Activated naive CD8-positive, alpha-beta T cell treated with anti-CD3 and anti-CD28 coated beads, Interleukin-2, amount 50 U/mL, for 24 hours (primary cell): ENCODE results near the gene CNTNAP2.
A peak's percentile ranks its signal among the peaks of the same experiment; 100 is the strongest.

ENCODE experiments used
- ATAC-seq: fragments of 150-1000 bp; cut with Tn5 transposase; one replicate; pipeline ENCODE4 v1.10.0; 2021
- DNase-seq: peaks from one replicate; pipeline ENCODE4 v3.0.0; 2021
- H3K27ac Mint-ChIP-seq: one replicate; pipeline ENCODE4 v1.8.0; 2021; ENCODE audit warnings: mild to moderate bottlenecking, mixed read lengths
- H3K27me3 Mint-ChIP-seq: one replicate; pipeline ENCODE4 v1.8.0; 2021; ENCODE audit warnings: mixed read lengths
- H3K36me3 Mint-ChIP-seq: one replicate; pipeline ENCODE4 v1.8.0; 2021; ENCODE audit warnings: low read depth, mixed read lengths
- H3K4me1 Mint-ChIP-seq: one replicate; pipeline ENCODE4 v1.8.0; 2021; ENCODE audit warnings: mixed read lengths
- H3K4me3 Mint-ChIP-seq: one replicate; pipeline ENCODE4 v1.8.0; 2021; ENCODE audit warnings: mild to moderate bottlenecking, moderate library complexity, mixed read lengths
- H3K9me3 Mint-ChIP-seq: one replicate; pipeline ENCODE4 v1.8.0; 2021; ENCODE audit warnings: mixed read lengths

CNTNAP2 gene

DNA sequence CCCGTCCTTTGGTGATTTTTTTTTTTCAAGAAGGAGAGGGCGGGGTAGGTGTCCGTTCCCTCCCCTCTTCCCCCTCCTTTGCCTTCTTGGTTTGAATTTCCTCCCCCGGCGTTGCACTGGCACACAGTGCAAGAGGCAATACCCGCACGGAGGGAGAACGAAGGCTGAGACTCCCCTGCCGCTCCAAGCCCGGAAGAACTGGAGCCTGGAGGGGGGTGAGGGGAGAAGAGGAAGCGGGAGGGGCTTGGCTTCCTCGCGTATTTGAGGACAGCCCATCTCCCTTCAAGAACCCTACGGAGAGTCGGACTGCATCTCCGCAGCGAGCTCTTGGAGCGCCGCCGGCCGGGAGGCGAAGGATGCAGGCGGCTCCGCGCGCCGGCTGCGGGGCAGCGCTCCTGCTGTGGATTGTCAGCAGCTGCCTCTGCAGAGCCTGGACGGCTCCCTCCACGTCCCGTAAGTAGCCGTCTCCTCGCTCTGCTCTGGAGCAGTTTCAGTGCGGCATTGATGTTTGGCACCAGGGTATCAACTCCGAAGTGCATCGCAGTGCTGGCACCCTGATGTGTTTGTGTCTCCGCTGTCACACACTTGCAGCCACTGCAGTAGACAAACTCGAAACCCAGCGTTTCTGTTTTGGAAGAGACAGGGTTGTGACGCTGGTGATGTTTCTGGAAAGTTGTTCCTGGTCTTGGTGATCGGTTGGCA is at the start of gene CNTNAP2:
CNTNAP2 (plus strand) TSS at position 281 of the 702 bp plus-strand sequence; CDS start at position 357, 76 bp downstream.
- Mint-ChIP-seq H3K36me3 (no peaks in the 10 kb centered on the region), H3K4me3 (peak within 1 kb of the TSS; percentile 48), H3K4me1 (peaks cover 9% of the 10 kb centered on the region), H3K9me3 (no peaks in the 10 kb centered on the region), H3K27ac (no peak within 1 kb of the TSS), H3K27me3 (peaks cover 31% of the 10 kb centered on the region)
- ATAC-seq: no peak
- DNase-seq: no peak

GRCh38 chr7:146067880-146068279 is 48.7 kb upstream of the CNTNAP2 start:
- no peak for DNase-seq

GRCh38 chr7:146074195-146074765 is 42.3 kb upstream of the CNTNAP2 start:
- DNase-seq: no peak
- Mint-ChIP-seq H3K9me3 (peaks cover 6% of the 10 kb centered on the region), H3K4me3 (no peak overlapping the region), H3K27me3 (no peaks in the 10 kb centered on the region), H3K27ac (no peak overlapping the region), H3K36me3 (no peaks in the 10 kb centered on the region), H3K4me1 (no peaks in the 10 kb centered on the region)
- ATAC-seq: no peak

More at GRCh38 chr7:146067880-146068279, 48.7 kb upstream of the CNTNAP2 start:
- ATAC-seq: no peak
- no peaks in the 10 kb centered on the region for H3K27me3 Mint-ChIP-seq
- H3K4me3 Mint-ChIP-seq: no peak overlapping the region
- H3K4me1 Mint-ChIP-seq: no peaks in the 10 kb centered on the region
- H3K27ac Mint-ChIP-seq: no peak overlapping the region
- no peaks in the 10 kb centered on the region for H3K36me3 Mint-ChIP-seq
- peaks cover 6% of the 10 kb centered on the region for H3K9me3 Mint-ChIP-seq

- Mint-ChIP-seq H3K27me3 (no peaks in the 10 kb centered on the region), H3K9me3 (peaks cover 1% of the 10 kb centered on the region), H3K4me1 (no peaks in the 10 kb centered on the region), H3K36me3 (no peaks in the 10 kb centered on the region), H3K4me3 (no peak overlapping the region), H3K27ac (no peak overlapping the region)
- ATAC-seq (no peak), DNase-seq (no peak)
These were observed 40.3 kb upstream of the CNTNAP2 start for GRCh38 chr7:146076344-146076743.

DNA sequence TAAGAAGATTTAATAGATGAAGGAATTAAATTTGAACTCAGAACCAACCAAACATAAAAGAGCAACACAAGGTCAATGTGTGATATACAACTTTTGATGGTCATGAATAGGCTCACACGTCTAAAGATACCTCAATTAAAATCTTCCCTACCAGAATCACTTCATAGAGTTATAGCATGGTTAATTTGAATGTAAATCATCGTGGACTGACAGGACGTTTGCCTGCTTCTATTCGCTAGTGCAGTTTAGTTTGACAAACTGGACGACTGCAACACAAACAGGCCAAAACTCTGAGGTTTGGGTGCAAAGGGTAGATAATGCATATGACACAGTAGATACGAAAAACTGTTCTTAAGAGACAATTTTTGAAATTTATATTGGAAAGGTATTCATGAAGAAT is 32.5 kb upstream of the CNTNAP2 start:
- H3K4me3 Mint-ChIP-seq: no peak overlapping the region
- DNase-seq (no peak), ATAC-seq (no peak)
- H3K27ac Mint-ChIP-seq: no peak overlapping the region
- H3K4me1 Mint-ChIP-seq: no peaks in the 10 kb centered on the region
- no peaks in the 10 kb centered on the region for H3K36me3 Mint-ChIP-seq
- no peaks in the 10 kb centered on the region for H3K27me3 Mint-ChIP-seq
- H3K9me3 Mint-ChIP-seq: no peaks in the 10 kb centered on the region

- H3K4me1 Mint-ChIP-seq: no peaks in the 10 kb centered on the region
- DNase-seq (no peak), ATAC-seq (no peak)
- no peaks in the 10 kb centered on the region for H3K27me3 Mint-ChIP-seq
- H3K4me3 Mint-ChIP-seq: no peak overlapping the region
- no peaks in the 10 kb centered on the region for H3K9me3 Mint-ChIP-seq
- H3K27ac Mint-ChIP-seq: no peak overlapping the region
- H3K36me3 Mint-ChIP-seq: no peaks in the 10 kb centered on the region
These were observed 26.5 kb upstream of the CNTNAP2 start for GRCh38 chr7:146090023-146090645.

DNA sequence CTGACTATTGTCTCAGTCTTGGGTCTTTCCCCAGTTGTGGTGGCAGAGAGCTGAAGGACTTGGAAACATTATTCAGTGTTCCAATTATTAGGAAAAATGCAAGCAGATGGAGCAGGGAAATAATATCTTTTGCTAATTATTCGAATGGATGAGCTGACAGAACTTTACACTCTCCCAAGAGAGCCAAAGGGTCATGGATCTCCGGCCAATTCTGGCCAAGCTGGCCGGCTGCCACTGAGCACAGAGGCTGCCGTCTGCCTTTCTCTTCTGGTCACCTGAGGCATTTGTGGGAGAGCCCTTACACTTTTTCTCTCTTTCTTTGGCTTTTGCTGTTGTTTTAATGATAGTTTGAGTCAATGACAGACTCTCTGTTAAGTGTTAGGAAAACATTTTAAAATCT is 22.2 kb upstream of the CNTNAP2 start:
- H3K27me3 Mint-ChIP-seq: no peaks in the 10 kb centered on the region

DNA sequence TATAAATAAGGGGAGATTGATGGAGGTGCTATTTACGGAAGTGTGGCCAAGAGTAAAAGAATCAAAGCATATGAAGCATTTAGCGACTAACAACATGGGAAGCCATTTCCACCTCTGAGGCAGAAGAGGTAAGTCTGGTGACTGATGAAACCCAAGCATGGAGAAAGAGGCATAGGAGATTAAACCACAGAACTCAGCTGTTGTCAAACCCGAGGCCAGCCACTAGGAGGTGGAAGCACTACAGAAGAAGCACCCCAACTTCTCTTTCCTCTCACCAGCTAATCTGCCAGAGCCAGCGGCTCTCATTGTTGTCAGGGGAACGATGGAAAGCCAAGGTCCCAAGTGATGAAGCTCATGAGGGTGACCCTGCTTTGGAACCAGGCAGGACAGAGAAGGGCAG is 19.6 kb upstream of the CNTNAP2 start:
- H3K9me3 Mint-ChIP-seq: no peaks in the 10 kb centered on the region
- no peaks in the 10 kb centered on the region for H3K36me3 Mint-ChIP-seq
- H3K4me1 Mint-ChIP-seq: no peaks in the 10 kb centered on the region
- no peak for ATAC-seq
- no peak overlapping the region for H3K27ac Mint-ChIP-seq
- H3K27me3 Mint-ChIP-seq: no peaks in the 10 kb centered on the region
- no peak overlapping the region for H3K4me3 Mint-ChIP-seq
- DNase-seq: no peak

More for the DNA sequence above, 22.2 kb upstream of the CNTNAP2 start:
- no peak for ATAC-seq
- Mint-ChIP-seq H3K36me3 (no peaks in the 10 kb centered on the region), H3K9me3 (no peaks in the 10 kb centered on the region), H3K27ac (no peak overlapping the region), H3K4me1 (no peaks in the 10 kb centered on the region), H3K4me3 (no peak overlapping the region)
- DNase-seq: no peak

GRCh38 chr7:146106319-146106718 is 10.3 kb upstream of the CNTNAP2 start:
- Mint-ChIP-seq H3K36me3 (no peaks in the 10 kb centered on the region), H3K4me1 (no peaks in the 10 kb centered on the region), H3K4me3 (no peak overlapping the region), H3K9me3 (peaks cover 3% of the 10 kb centered on the region), H3K27me3 (no peaks in the 10 kb centered on the region), H3K27ac (no peak overlapping the region)
- DNase-seq: no peak
- ATAC-seq: no peak

GRCh38 chr7:146112755-146113154 is 3.8 kb upstream of the CNTNAP2 start:
- ATAC-seq (no peak), DNase-seq (no peak)
- Mint-ChIP-seq H3K4me1 (peaks cover 9% of the 10 kb centered on the region), H3K27ac (no peak overlapping the region), H3K4me3 (no peak overlapping the region), H3K9me3 (no peaks in the 10 kb centered on the region), H3K36me3 (no peaks in the 10 kb centered on the region), H3K27me3 (peaks cover 30% of the 10 kb centered on the region)

DNA sequence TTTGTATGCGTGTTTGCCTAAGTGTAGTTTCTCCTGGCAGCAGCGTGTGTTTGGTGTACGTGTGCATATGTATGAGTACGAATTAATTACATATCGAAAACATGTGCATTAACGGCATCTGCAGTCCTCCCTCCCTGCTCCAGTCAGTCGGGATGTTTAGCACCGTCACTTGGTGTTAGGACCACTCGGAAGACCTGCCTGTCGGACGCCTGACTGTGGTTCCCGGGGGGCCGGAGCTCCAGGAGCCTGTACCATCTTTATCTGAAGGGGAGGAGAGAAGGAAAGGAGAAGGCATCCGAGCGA is 1.1 kb upstream of the CNTNAP2 start:
- ATAC-seq (no peak), DNase-seq (no peak)
- H3K4me1 Mint-ChIP-seq: peaks cover 9% of the 10 kb centered on the region
- H3K36me3 Mint-ChIP-seq: no peaks in the 10 kb centered on the region
- H3K27me3 Mint-ChIP-seq: peaks cover 31% of the 10 kb centered on the region
- H3K9me3 Mint-ChIP-seq: no peaks in the 10 kb centered on the region
- no peak overlapping the region for H3K27ac Mint-ChIP-seq
- H3K4me3 Mint-ChIP-seq: peak overlapping the region; percentile 48

DNA sequence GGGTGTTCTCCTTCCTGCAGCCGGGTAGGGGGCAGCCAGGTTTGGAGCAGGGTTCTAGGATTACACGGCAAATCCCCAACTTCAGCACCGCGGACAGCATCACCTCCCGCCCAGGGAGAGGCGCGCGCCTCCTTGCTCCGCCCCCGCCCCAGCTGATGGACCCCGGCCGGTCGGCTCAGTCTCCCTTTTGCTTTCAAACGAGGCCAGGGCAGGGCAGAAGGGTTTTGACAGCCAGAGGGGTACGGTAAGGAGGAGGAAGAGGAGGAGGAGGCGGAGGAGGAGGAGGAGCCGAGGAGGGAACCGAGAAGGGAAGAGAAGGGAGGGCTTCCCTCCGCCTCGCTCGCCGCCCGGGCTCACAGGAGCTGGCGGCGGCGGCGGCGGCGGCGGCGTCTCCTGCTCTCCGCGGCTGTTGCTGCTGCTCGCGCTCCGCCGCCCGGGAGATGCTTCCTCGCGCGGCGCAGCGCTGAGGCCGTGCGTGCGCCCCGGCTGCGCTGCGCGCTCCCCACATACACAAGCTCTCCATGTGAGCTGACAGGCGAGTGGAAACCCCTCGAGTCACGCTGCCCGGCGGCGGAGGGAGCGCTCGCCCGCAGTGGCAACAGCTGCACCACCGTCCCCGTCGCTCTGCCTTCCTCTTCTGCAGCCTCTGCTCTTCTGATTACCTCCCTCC is 615 bp upstream of the CNTNAP2 start:
- peaks cover 31% of the 10 kb centered on the region for H3K27me3 Mint-ChIP-seq
- peak overlapping the region; percentile 48 for H3K4me3 Mint-ChIP-seq
- H3K36me3 Mint-ChIP-seq: no peaks in the 10 kb centered on the region
- peak; percentile 33 for ATAC-seq
- no peaks in the 10 kb centered on the region for H3K9me3 Mint-ChIP-seq
- H3K27ac Mint-ChIP-seq: no peak overlapping the region
- peaks cover 9% of the 10 kb centered on the region for H3K4me1 Mint-ChIP-seq
- DNase-seq: peak; percentile 29

GRCh38 chr7:146117576-146117975 is 975 bp downstream of the CNTNAP2 start:
- Mint-ChIP-seq H3K36me3 (no peaks in the 10 kb centered on the region), H3K4me3 (no peak overlapping the region), H3K27ac (no peak overlapping the region), H3K27me3 (peaks cover 31% of the 10 kb centered on the region), H3K4me1 (peaks cover 9% of the 10 kb centered on the region), H3K9me3 (peaks cover 2% of the 10 kb centered on the region)
- DNase-seq: no peak
- no peak for ATAC-seq

DNA sequence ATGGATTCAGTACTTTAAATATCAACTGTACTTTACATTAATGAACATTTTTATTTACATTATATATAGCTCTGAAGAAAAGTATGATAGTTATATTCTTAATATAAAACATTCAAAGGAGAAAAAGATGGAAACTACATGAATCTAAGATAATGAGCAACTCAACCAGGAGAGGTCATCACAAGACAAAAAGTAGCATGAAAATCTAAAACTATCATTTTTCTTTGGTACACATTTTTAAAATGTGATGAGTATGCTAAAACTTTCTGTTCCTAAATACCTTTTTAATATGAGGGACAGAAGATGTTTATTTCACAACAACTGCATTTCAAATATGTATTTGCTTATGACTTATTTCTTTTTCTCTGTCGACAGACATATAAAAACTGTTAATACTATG is 2.4 kb downstream of the CNTNAP2 start:
- DNase-seq: no peak
- Mint-ChIP-seq H3K27ac (no peak overlapping the region), H3K36me3 (no peaks in the 10 kb centered on the region), H3K9me3 (peaks cover 4% of the 10 kb centered on the region), H3K27me3 (peaks cover 31% of the 10 kb centered on the region), H3K4me1 (peaks cover 9% of the 10 kb centered on the region), H3K4me3 (no peak overlapping the region)
- no peak for ATAC-seq

- H3K27ac Mint-ChIP-seq: no peak overlapping the region
- peaks cover 4% of the 10 kb centered on the region for H3K9me3 Mint-ChIP-seq
- no peak overlapping the region for H3K4me3 Mint-ChIP-seq
- H3K4me1 Mint-ChIP-seq: no peaks in the 10 kb centered on the region
- no peaks in the 10 kb centered on the region for H3K27me3 Mint-ChIP-seq
- ATAC-seq (no peak), DNase-seq (no peak)
- H3K36me3 Mint-ChIP-seq: no peaks in the 10 kb centered on the region
These were observed 7.1 kb downstream of the CNTNAP2 start for GRCh38 chr7:146123715-146124114.
